Left ventricle myocardium inferior (tissue), 1 donor: ENCODE measurements around the gene CACNA1G. TPM values are rescaled to one million over a fixed set of nuclear protein-coding genes. Genes with fewer than 3 reads are reported as not detected.
A peak's percentile ranks its signal among the peaks of the same experiment; 100 is the strongest.

Experiments
- DNase-seq: peaks from one replicate; pipeline ENCODE4 v3.0.0-alpha.2; 2020
- H3K27ac ChIP-seq: fragments of 200-600 bp; replicated peaks from 2 replicates; pipeline ENCODE4 v1.8.0; 2021
- H3K27me3 ChIP-seq: fragments of 200-600 bp; 2 replicates; pipeline ENCODE4 v1.8.0; 2021; ENCODE audit warnings: low read depth
- H3K36me3 ChIP-seq: fragments of 200-600 bp; 2 replicates; pipeline ENCODE4 v1.8.0; 2021
- H3K4me1 ChIP-seq: fragments of 200-600 bp; 2 replicates; pipeline ENCODE4 v1.8.0; 2021
- H3K4me3 ChIP-seq: fragments of 200-600 bp; 2 replicates; pipeline ENCODE4 v1.8.0; 2021; ENCODE audit warnings: mild to moderate bottlenecking, moderate library complexity
- H3K9me3 ChIP-seq: fragments of 200-600 bp; replicated peaks from 2 replicates; pipeline ENCODE4 v1.8.0; 2021
- CTCF ChIP-seq: fragments of 200-600 bp; IDR thresholded peaks from 2 replicates; pipeline ENCODE4 v1.8.0; 2021; ENCODE audit warnings: antibody characterized with exemption, mild to moderate bottlenecking, borderline replicate concordance
- intact Hi-C: fragments of 100-400 bp; cut with micrococcal nuclease; formaldehyde crosslinking; loops from one replicate; pipeline ENCODE4 v1.11.0; 2022
- total RNA-seq: library from RNA; stranded (reverse); fragmentation: NEBNext Ultra II Directional; extraction: Animal tissue kit (Norgen Biotek cat#: 25700); gene quantifications from one replicate; pipeline ENCODE4 v1.2.1, GENCODE V29; 2021
- donor health status: DM: no; HTN: yes; CAD: no; lungs with severe emphysema.

The CACNA1G gene
- total RNA-seq, 1 donor from 2014 or later, result 0.58 TPM

- H3K27ac ChIP-seq, result peak overlapping the region; percentile 81
- peaks cover 60% of the 10 kb centered on the region for H3K4me1 ChIP-seq
- no peak for DNase-seq
- H3K4me3 ChIP-seq, result no peak overlapping the region
- H3K36me3 ChIP-seq, result no peaks in the 10 kb centered on the region
- H3K27me3 ChIP-seq, result no peaks in the 10 kb centered on the region
- H3K9me3 ChIP-seq, result no peaks in the 10 kb centered on the region
- no peak for TF ChIP-seq CTCF
- intact Hi-C loops, result no loop called here
Measured at GRCh38 chr17:50585346-50585745, 24.8 kb downstream of the CACNA1G start.

GRCh38 chr17:50585891-50586290 lies 25.4 kb downstream of the CACNA1G start:
- Histone ChIP-seq H3K4me3 (no peak overlapping the region), H3K36me3 (no peaks in the 10 kb centered on the region), H3K27ac (peak overlapping the region; percentile 81), H3K27me3 (no peaks in the 10 kb centered on the region), H3K9me3 (no peaks in the 10 kb centered on the region), H3K4me1 (peaks cover 63% of the 10 kb centered on the region)
- intact Hi-C loops, result no loop called here
- no peak for DNase-seq
- no peak for TF ChIP-seq CTCF

GRCh38 chr17:50586421-50587247 lies 26.1 kb downstream of the CACNA1G start:
- no peak for DNase-seq
- Histone ChIP-seq H3K27ac (peak overlapping the region; percentile 3), H3K4me3 (no peak overlapping the region), H3K4me1 (peaks cover 63% of the 10 kb centered on the region), H3K9me3 (no peaks in the 10 kb centered on the region), H3K36me3 (no peaks in the 10 kb centered on the region), H3K27me3 (no peaks in the 10 kb centered on the region)
- intact Hi-C loops, result no loop called here
- TF ChIP-seq CTCF, result no peak

- intact Hi-C loops, result no loop called here
- TF ChIP-seq CTCF, result no peak
- DNase-seq, result no peak
- H3K27me3 ChIP-seq, result no peaks in the 10 kb centered on the region
- H3K4me1 ChIP-seq, result peaks cover 56% of the 10 kb centered on the region
- no peaks in the 10 kb centered on the region for H3K9me3 ChIP-seq
- H3K4me3 ChIP-seq, result no peak overlapping the region
- H3K27ac ChIP-seq, result peak overlapping the region; percentile 3
- H3K36me3 ChIP-seq, result no peaks in the 10 kb centered on the region
Measured at GRCh38 chr17:50587571-50587970, 27.1 kb downstream of the CACNA1G start.

GRCh38 chr17:50588391-50589049 lies 28.0 kb downstream of the CACNA1G start:
- Histone ChIP-seq H3K27ac (peak overlapping the region; percentile 66), H3K4me3 (no peak overlapping the region), H3K36me3 (no peaks in the 10 kb centered on the region), H3K4me1 (peaks cover 56% of the 10 kb centered on the region), H3K27me3 (no peaks in the 10 kb centered on the region), H3K9me3 (no peaks in the 10 kb centered on the region)
- no peak for TF ChIP-seq CTCF
- peak; percentile 38 for DNase-seq
- intact Hi-C loops, result no loop called here
